HG02623 (cell line): ENCODE results near the gene CDKL1.
A peak's percentile ranks its signal among the peaks of the same experiment; 100 is the strongest.
"Not testable (repeated sequence)": the region's sequence is repeated elsewhere in the genome, so short reads cannot be mapped to it uniquely, and the experiment has no call there.

Experiments
- ATAC-seq: cut with Tn5 transposase; IDR thresholded peaks from one replicate; pipeline ENCODE4 v1.9.1; 2021; ENCODE audit warnings: moderate library complexity; ENCODE audit not compliant: unreplicated experiment

The CDKL1 gene

GRCh38 chr14:50357753-50358395 lies 38.8 kb downstream of the CDKL1 start:
- ATAC-seq: no peak

DNA sequence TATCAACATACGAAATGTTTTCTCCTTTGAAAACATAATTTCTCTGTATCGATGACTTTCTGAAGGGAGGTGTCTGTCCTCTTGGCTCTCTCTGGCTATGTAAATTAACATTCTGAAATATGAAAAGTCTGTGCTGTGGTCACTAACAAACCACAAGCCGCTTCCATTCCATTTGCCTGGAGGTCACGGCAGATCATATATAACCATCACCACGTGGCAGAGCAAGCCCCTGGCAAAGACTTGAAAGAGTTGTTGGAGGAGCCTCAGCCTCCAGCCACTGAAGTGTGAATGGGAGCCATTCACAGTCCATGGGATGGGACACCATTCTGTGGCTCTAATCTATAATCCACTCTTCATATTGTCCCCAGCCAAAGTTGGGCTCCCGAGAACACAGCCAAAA lies 39.6 kb downstream of the CDKL1 start:
- no peak for ATAC-seq

GRCh38 chr14:50356283-50356682 lies 40.4 kb downstream of the CDKL1 start:
- not testable (repeated sequence) for ATAC-seq

- no peak for ATAC-seq
Observed at GRCh38 chr14:50355692-50356091, 41.0 kb downstream of the CDKL1 start.

GRCh38 chr14:50354527-50354926 lies 42.2 kb downstream of the CDKL1 start:
- ATAC-seq: no peak

DNA sequence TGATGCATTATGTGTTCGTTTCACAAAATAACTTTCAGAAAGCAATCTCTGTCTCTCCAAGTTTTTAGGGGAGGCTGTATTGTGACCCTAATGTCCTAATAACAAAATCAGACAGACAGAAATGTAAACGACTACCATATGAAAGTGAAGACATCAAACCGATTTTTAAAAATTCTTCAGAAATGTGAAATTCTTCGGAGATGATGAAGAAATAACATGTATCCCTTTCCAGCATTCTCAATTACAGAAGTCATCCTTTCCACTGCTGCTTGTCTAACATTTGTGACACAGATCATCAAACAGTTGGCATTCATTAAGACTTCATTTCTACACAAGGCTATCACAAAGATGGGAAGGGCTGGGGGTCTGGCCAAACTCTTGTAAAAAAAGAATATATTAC lies 43.6 kb downstream of the CDKL1 start:
- ATAC-seq: no peak

- ATAC-seq: no peak
Observed at GRCh38 chr14:50352584-50352983, 44.1 kb downstream of the CDKL1 start.

- no peak for ATAC-seq
Observed at GRCh38 chr14:50350975-50351374, 45.7 kb downstream of the CDKL1 start.

DNA sequence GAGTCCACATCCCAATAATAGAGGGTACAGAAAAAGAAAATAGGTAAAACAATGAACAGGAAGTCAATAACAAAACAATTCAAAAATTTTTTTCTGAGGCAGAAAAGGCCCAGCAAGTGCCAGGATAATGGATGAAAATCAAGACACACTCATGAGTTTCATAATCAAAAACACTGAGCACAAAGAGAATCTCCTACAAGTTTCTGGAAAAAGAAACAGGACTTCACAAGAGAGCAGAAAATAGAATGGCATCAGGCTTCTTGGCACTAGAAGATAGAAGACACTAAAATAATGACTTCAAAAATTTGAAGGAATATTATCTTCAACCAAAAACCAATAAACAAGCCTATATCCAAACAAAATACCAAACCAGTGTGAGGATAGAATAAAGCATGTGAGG lies 47.7 kb downstream of the CDKL1 start:
- no peak for ATAC-seq

DNA sequence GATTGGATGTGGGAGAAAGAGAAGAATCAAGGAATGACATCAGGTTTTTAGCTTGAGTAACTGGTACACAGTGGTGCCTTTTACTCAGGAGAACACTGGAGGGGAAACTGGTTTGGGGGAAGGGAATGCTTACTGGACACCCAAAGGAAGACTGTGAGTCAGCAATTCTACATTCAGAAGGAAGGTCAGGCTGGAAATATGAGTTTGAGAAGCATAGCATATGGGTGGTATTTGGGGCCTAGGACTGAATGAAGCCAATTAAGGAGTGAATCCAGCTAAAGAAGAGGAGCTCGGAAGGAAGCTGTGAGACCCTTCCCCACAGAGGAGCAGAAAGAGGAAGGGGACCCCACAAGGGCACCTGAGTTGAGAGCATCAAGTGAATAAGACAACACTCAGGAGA lies 49.2 kb downstream of the CDKL1 start:
- ATAC-seq: no peak

GRCh38 chr14:50345846-50346422 lies 50.7 kb downstream of the CDKL1 start:
- no peak for ATAC-seq

- no peak for ATAC-seq
Observed at GRCh38 chr14:50344876-50345563, 51.7 kb downstream of the CDKL1 start.

DNA sequence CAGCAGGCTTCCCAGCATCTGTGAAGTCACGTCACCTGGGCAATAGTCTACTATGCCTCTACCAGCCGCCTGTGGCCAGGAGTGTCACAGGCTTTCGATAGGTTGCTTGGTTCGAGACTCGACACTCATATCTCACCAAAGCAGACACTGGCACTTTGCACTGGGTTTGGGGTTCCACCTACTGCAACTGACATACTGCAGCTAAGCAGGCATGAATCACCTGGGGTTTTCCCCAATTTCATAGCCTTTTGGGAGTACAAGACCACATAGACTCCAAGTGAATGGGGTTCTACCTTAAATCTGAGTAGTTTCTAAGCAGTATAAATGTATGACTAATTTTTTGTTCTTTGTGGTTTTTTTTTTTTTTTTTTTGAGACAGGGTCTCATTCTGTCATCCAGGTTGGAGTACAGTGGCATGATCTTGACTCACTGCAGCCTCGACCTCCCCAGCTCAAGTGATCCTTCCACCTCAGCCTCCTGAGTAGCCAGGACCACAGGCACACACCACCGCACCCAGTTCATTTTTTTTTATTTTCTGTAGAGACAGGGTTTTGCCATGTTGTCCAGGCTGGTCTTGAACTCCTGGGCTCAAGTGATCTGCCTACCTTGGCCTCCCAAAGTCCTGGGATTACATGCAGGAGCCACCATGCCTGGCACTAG lies 52.4 kb downstream of the CDKL1 start:
- peak; percentile 65 for ATAC-seq

GRCh38 chr14:50343434-50343833 lies 53.2 kb downstream of the CDKL1 start:
- no peak for ATAC-seq

- no peak for ATAC-seq
Observed at GRCh38 chr14:50342221-50343078, 54.2 kb downstream of the CDKL1 start.

GRCh38 chr14:50340963-50341362 lies 55.7 kb downstream of the CDKL1 start:
- ATAC-seq: no peak

DNA sequence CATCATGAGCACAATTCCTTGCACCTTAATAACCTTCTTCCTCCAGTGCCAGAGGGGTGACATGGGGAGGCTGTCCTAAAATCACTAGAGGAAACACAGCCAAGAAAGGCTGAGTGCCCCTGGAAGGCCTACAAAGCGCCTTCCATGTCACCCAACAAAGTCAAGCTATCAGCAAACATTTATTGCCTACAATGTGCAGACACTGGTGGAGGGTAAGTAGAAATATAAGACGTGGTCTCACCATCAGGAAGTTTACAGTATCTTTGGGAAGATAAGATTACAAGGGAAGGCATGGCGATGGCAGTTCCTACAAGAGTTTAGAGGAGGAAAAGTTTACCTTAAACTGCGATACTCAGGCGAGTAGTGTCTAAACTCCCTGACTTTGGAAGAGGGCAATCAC lies 56.6 kb downstream of the CDKL1 start:
- ATAC-seq: no peak

GRCh38 chr14:50339178-50339804 lies 57.4 kb downstream of the CDKL1 start:
- no peak for ATAC-seq

DNA sequence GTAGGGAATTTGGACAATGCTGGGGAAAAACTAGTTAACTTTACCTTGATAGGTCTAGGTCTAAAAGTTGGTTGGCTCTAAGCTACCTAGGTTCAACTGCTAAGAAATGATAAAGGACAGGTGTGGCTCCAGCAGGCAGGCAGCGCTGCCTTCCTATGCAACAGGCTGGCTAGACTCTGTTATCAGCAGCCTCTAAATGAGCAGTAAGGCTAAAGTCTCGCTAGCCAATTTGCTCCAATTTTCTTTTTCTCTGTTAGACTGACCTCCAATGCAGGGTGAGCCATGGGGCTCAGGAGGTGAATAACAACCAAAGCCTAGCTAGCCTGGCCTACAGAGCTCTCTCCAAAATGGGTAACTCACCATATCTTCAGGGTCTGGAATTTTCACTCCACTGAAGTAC lies 58.1 kb downstream of the CDKL1 start:
- ATAC-seq: no peak

- ATAC-seq: no peak
Observed at GRCh38 chr14:50335989-50336824, 60.5 kb downstream of the CDKL1 start.
